Measurements from ENCODE around the gene CCDC54.
"Not testable (repeated sequence)": the region's sequence is repeated elsewhere in the genome, so short reads cannot be mapped to it uniquely, and the experiment has no call there.

Gene CCDC54

DNA sequence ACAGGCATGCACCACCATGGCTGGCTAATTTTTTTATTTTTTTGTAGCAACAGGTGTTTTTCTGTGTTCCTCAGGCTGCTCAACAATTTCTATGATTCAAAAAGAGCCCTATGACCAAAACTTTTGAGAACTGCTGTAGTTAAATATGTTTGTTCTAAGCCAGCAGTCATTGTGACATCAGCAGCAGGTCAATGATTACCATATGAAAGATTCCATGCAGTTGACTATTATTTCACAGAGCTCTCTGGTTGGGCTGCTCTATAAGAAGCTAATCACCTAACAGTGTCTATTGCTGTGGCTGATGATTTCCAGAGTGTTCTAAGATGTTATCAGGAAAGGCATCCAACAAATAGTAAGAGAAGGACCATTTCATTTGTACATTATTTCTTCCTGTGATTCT, at the start of gene CCDC54:
Gene CCDC54 (plus strand): TSS at position 289 of the 400 bp plus-strand sequence. CDS start 149 bp downstream, outside the sequence.
- no peak within 1 kb of the TSS for H3K9ac ChIP-seq
- no peak within 1 kb of the TSS for H2AFZ ChIP-seq
- no peak within 1 kb of the TSS for H3K4me2 ChIP-seq (ENCODE audit: low read length)
- H3K4me3 ChIP-seq (ENCODE audit: low read depth, low read length), result no peak within 1 kb of the TSS
- no peaks in the 10 kb centered on the region for H3K36me3 ChIP-seq (ENCODE audit: control insufficient read depth, insufficient read depth, low read length)
- H3K4me1 ChIP-seq, result no peaks in the 10 kb centered on the region
- H3K27ac ChIP-seq, result no peak within 1 kb of the TSS
- TF ChIP-seq, protein P1, sequence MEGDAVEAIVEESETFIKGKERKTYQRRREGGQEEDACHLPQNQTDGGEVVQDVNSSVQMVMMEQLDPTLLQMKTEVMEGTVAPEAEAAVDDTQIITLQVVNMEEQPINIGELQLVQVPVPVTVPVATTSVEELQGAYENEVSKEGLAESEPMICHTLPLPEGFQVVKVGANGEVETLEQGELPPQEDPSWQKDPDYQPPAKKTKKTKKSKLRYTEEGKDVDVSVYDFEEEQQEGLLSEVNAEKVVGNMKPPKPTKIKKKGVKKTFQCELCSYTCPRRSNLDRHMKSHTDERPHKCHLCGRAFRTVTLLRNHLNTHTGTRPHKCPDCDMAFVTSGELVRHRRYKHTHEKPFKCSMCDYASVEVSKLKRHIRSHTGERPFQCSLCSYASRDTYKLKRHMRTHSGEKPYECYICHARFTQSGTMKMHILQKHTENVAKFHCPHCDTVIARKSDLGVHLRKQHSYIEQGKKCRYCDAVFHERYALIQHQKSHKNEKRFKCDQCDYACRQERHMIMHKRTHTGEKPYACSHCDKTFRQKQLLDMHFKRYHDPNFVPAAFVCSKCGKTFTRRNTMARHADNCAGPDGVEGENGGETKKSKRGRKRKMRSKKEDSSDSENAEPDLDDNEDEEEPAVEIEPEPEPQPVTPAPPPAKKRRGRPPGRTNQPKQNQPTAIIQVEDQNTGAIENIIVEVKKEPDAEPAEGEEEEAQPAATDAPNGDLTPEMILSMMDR (IDR thresholded peaks at IDR 0.05), result no peak
- H3K9me3 ChIP-seq (ENCODE audit: control insufficient read depth, low read length), result no peaks in the 10 kb centered on the region
- no peaks in the 10 kb centered on the region for H3K27me3 ChIP-seq (ENCODE audit: control insufficient read depth, insufficient read depth, low read length)
- H3K79me2 ChIP-seq, result no peaks in the 10 kb centered on the region

DNA sequence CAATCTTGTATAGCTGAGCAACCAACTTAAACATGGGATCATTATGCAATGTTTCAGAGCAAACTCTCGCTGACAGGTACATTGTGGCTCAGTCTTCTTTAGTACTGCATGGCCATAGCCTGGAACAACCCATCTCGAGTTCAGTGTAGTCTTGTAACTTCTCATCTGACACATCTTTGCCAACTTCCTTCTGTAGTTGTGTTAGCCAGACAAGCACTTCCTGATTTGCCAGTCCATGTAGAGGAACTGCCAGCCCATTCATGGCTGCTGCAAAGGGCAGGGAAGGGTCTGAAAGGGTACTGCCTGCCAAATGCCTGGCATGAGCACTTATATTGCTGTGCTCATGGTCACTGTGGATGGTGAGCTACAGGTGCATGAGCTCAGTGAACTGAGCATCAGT, 49.2 kb upstream of the CCDC54 start:
- no peak overlapping the region for H3K27ac ChIP-seq
- no peaks in the 10 kb centered on the region for H3K36me3 ChIP-seq (ENCODE audit: control insufficient read depth, insufficient read depth, low read length)
- no peaks in the 10 kb centered on the region for H3K4me1 ChIP-seq
- TF ChIP-seq, protein P1 (IDR thresholded peaks at IDR 0.05), result no peak
- H3K4me3 ChIP-seq (ENCODE audit: low read depth, low read length), result no peak overlapping the region
- H3K79me2 ChIP-seq, result no peaks in the 10 kb centered on the region
- no peaks in the 10 kb centered on the region for H3K9me3 ChIP-seq (ENCODE audit: control insufficient read depth, low read length)
- no peaks in the 10 kb centered on the region for H3K27me3 ChIP-seq (ENCODE audit: control insufficient read depth, insufficient read depth, low read length)
- no peak overlapping the region for H3K4me2 ChIP-seq (ENCODE audit: low read length)
- H3K9ac ChIP-seq, result no peak overlapping the region
- H2AFZ ChIP-seq, result no peak overlapping the region

DNA sequence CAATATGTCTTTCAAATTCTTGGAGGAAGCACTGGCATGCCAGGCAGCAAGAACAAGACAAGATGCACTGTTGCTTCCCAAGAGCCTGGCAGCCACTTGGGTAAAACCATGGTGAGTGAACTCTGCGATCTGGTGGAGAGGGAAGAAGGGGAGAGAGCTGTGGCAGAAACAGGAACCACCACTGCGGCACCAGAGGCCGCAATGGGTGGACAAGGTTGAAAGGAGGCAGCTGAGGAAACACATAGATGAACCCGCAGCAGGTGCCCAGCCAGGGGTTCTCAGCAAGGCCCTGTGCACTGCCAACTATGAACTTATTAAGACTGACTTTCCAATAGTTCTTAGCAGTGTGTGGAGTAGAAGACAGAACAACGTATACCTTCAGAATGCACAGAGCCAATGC, 48.2 kb upstream of the CCDC54 start:
- Histone ChIP-seq H3K9ac (no peak overlapping the region), H3K27ac (no peak overlapping the region), H3K9me3 (ENCODE audit: control insufficient read depth, low read length) (no peaks in the 10 kb centered on the region), H2AFZ (no peak overlapping the region), H3K4me2 (ENCODE audit: low read length) (no peak overlapping the region), H3K36me3 (ENCODE audit: control insufficient read depth, insufficient read depth, low read length) (no peaks in the 10 kb centered on the region), H3K4me3 (ENCODE audit: low read depth, low read length) (no peak overlapping the region), H3K27me3 (ENCODE audit: control insufficient read depth, insufficient read depth, low read length) (no peaks in the 10 kb centered on the region), H3K4me1 (no peaks in the 10 kb centered on the region), H3K79me2 (no peaks in the 10 kb centered on the region)
- TF ChIP-seq, protein P1 (IDR thresholded peaks at IDR 0.05), result no peak

DNA sequence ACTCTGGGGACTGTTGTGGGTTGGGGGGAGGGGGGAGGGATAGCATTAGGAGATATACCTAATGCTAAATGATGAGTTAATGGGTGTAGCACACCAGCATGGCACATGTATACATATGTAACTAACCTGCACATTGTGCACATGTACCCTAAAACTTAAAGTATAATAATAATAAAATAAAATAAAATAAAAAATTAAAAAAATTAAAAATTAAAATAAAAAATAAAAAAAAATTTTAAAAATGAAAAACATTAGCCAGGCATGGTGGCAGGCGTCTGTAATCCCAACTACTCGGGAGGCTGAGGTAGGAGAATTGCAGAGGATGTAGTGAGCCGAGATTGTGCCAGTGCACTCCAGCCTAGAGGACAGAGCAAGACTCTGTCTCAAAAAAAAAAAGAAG, 37.5 kb upstream of the CCDC54 start:
- not testable (repeated sequence) for H3K9ac ChIP-seq; H3K9me3 ChIP-seq (ENCODE audit: control insufficient read depth, low read length); H3K27me3 ChIP-seq (ENCODE audit: control insufficient read depth, insufficient read depth, low read length); H3K4me1 ChIP-seq; H3K27ac ChIP-seq; H3K36me3 ChIP-seq (ENCODE audit: control insufficient read depth, insufficient read depth, low read length); H3K4me2 ChIP-seq (ENCODE audit: low read length); H3K79me2 ChIP-seq; H2AFZ ChIP-seq; H3K4me3 ChIP-seq (ENCODE audit: low read depth, low read length)

DNA sequence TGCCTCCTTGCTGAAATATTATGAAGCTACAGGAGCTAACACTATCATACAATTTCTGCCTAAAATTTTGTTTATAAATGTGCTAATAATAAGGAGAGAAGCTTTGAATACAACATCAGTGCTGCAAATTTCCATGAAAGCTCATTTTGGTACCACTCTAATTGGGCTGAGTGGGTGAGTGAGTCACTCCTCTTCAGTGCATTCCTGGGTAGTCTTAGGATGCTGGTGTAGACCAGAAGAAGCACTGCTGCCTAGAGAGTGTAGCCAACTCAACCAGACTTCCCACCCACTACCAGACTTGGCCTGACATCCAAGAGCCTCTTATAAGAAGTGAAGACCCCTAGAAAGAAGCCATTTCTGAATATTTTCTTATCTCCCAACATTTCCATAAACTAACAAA, 32.5 kb upstream of the CCDC54 start:
- TF ChIP-seq, protein P1 (IDR thresholded peaks at IDR 0.05), result no peak

More for the DNA sequence above, 32.5 kb upstream of the CCDC54 start:
- Histone ChIP-seq H3K27me3 (ENCODE audit: control insufficient read depth, insufficient read depth, low read length) (no peaks in the 10 kb centered on the region), H3K36me3 (ENCODE audit: control insufficient read depth, insufficient read depth, low read length) (no peaks in the 10 kb centered on the region), H3K4me2 (ENCODE audit: low read length) (no peak overlapping the region), H2AFZ (no peak overlapping the region), H3K4me3 (ENCODE audit: low read depth, low read length) (no peak overlapping the region), H3K9ac (no peak overlapping the region), H3K79me2 (peaks cover 3% of the 10 kb centered on the region), H3K4me1 (no peaks in the 10 kb centered on the region), H3K27ac (no peak overlapping the region), H3K9me3 (ENCODE audit: control insufficient read depth, low read length) (no peaks in the 10 kb centered on the region)

Measured in parathyroid adenoma (tissue), 2 donors.